IMR-90 (cell line): ENCODE data around the gene SFSWAP. TPM values are rescaled to one million over a fixed set of nuclear protein-coding genes. Genes with fewer than 3 reads are reported as not detected.
A peak's percentile ranks its signal among the peaks of the same experiment; 100 is the strongest.

Experiments
- ATAC-seq: fragments of 200-7000 bp; cut with Tn5 transposase; 2 replicates; pipeline ENCODE4 v1.9.1; 2020; ENCODE audit warnings: low read depth, mild to moderate bottlenecking, moderate library complexity
- BruUV-seq: library from RNA; stranded (reverse); fragments of 400-500 nt; replicated peaks from 2 replicates; lab custom pipeline; 2021; lab: Mats Ljungman, UMichigan
- CTCF ChIA-PET: fragments of 300-600 bp; formaldehyde crosslinking; extraction: SDS; loops from one replicate; lab custom pipeline; 2021; ENCODE audit warnings: antibody characterized with exemption; lab: Yijun Ruan, JAX
- POLR2A ChIA-PET: fragments of 300-600 bp; sonication (Branson Sonifier 250); formaldehyde crosslinking; loops from one replicate; lab custom pipeline; 2022; ENCODE audit warnings: antibody characterized with exemption; ENCODE audit not compliant: unreplicated experiment; lab: Charles Lee
- DNase-seq: peaks from one replicate; pipeline ENCODE4 v3.0.0; 2013
- H2AFZ ChIP-seq: replicated peaks from 2 replicates; pipeline ENCODE3; 2013; ENCODE audit warnings: low read length, mild to moderate bottlenecking; ENCODE audit not compliant: poor library complexity
- H2AK5ac ChIP-seq: 2 replicates; pipeline ENCODE4 v1.6.1; 2013; ENCODE audit warnings: low read depth, low read length, inconsistent platforms
- H2AK9ac ChIP-seq: replicated peaks from 2 replicates; pipeline ENCODE3; 2013; ENCODE audit warnings: mild to moderate bottlenecking, low read depth, low read length, moderate library complexity; ENCODE audit not compliant: poor library complexity
- H2BK120ac ChIP-seq: 2 replicates; pipeline ENCODE4 v1.6.1; 2013; ENCODE audit warnings: low read depth, low read length, inconsistent platforms
- H2BK15ac ChIP-seq: 3 replicates; pipeline ENCODE4 v1.6.1; 2013; ENCODE audit warnings: low read depth, low read length, inconsistent platforms
- H2BK20ac ChIP-seq: 2 replicates; pipeline ENCODE4 v1.6.1; 2013; ENCODE audit warnings: low read depth, mild to moderate bottlenecking, inconsistent platforms, low read length, moderate library complexity
- H2BK5ac ChIP-seq: 2 replicates; pipeline ENCODE4 v1.6.1; 2013; ENCODE audit warnings: mild to moderate bottlenecking, low read depth, low read length, inconsistent platforms; ENCODE audit not compliant: poor library complexity, severe bottlenecking
- H3K14ac ChIP-seq: replicated peaks from 2 replicates; pipeline ENCODE4 v1.6.1; 2013; ENCODE audit warnings: low read depth, low read length, inconsistent platforms
- H3K18ac ChIP-seq: 2 replicates; pipeline ENCODE4 v1.6.1; 2013; ENCODE audit warnings: low read depth, low read length, control low read depth
- H3K23ac ChIP-seq: 2 replicates; pipeline ENCODE4 v1.6.1; 2013; ENCODE audit warnings: low read depth, low read length, inconsistent platforms
- H3K27ac ChIP-seq: 2 replicates; pipeline ENCODE4 v1.5.1; 2013; ENCODE audit warnings: mild to moderate bottlenecking, control low read depth, low read length; ENCODE audit not compliant: insufficient read depth
- H3K27me3 ChIP-seq: 2 replicates; pipeline ENCODE4 v1.6.1; 2013; ENCODE audit warnings: low read length; ENCODE audit not compliant: control insufficient read depth, insufficient read depth
- H3K36me3 ChIP-seq: 2 replicates; pipeline ENCODE4 v1.6.1; 2013; ENCODE audit warnings: low read length, mixed read lengths; ENCODE audit not compliant: control insufficient read depth, insufficient read depth
- H3K4ac ChIP-seq: 2 replicates; pipeline ENCODE4 v1.6.1; 2013; ENCODE audit warnings: low read depth, low read length, inconsistent platforms
- H3K4me1 ChIP-seq: 2 replicates; pipeline ENCODE4 v1.6.1; 2013; ENCODE audit warnings: low read length, mixed read lengths; ENCODE audit not compliant: control insufficient read depth, insufficient read depth
- H3K4me2 ChIP-seq: 2 replicates; pipeline ENCODE4 v1.6.1; 2013; ENCODE audit warnings: low read depth, mild to moderate bottlenecking, control low read depth, low read length, moderate library complexity
- H3K4me3 ChIP-seq: 2 replicates; pipeline ENCODE4 v1.5.1; 2013; ENCODE audit warnings: low read depth, mild to moderate bottlenecking, control low read depth, low read length, moderate library complexity; ENCODE audit not compliant: insufficient read depth
- H3K56ac ChIP-seq: 2 replicates; pipeline ENCODE4 v1.6.1; 2013; ENCODE audit warnings: low read length, inconsistent platforms; ENCODE audit not compliant: insufficient read depth; ENCODE audit errors: extremely low read depth
- H3K79me1 ChIP-seq, 2 experiments: 2 replicates each; pipeline ENCODE4 v1.6.1; 2013; ENCODE audit warnings: low read length in 2 of 2, inconsistent platforms in 1 of 2, low read depth in 1 of 2
- H3K9ac ChIP-seq: 2 replicates; pipeline ENCODE4 v1.6.1; 2013; ENCODE audit warnings: low read depth, low read length, control low read depth
- H3K9me1 ChIP-seq: 2 replicates; pipeline ENCODE4 v1.6.1; 2013; ENCODE audit warnings: low read length, inconsistent platforms; ENCODE audit not compliant: insufficient read depth
- H3K9me3 ChIP-seq: 2 replicates; pipeline ENCODE4 v1.6.1; 2013; ENCODE audit warnings: low read length; ENCODE audit not compliant: control insufficient read depth, insufficient read depth
- H4K20me1 ChIP-seq: 2 replicates; pipeline ENCODE4 v1.6.1; 2013; ENCODE audit warnings: low read length, inconsistent platforms; ENCODE audit not compliant: insufficient read depth
- H4K5ac ChIP-seq: 2 replicates; pipeline ENCODE4 v1.6.1; 2013; ENCODE audit warnings: mild to moderate bottlenecking, low read depth, low read length, control low read depth
- H4K8ac ChIP-seq, 2 experiments: 2 replicates each; pipeline ENCODE4 v1.6.1; 2013; ENCODE audit warnings: low read depth in 2 of 2, low read length in 2 of 2, control low read depth in 1 of 2, inconsistent platforms in 1 of 2
- H4K91ac ChIP-seq: 2 replicates; pipeline ENCODE4 v1.6.1; 2013; ENCODE audit warnings: low read depth, low read length, inconsistent platforms; ENCODE audit not compliant: insufficient read depth
- BHLHE40 ChIP-seq: fragments of 150-350 bp; IDR thresholded peaks from 2 replicates; pipeline ENCODE4 v1.6.1; 2016; ENCODE audit warnings: mild to moderate bottlenecking, low read depth, low read length
- CHD1 ChIP-seq: IDR thresholded peaks from 2 replicates; pipeline ENCODE4 v1.6.1; 2012; ENCODE audit warnings: low read depth, low read length, improper control_type of control experiment
- MAFK ChIP-seq: IDR thresholded peaks from 2 replicates; pipeline ENCODE4 v1.6.1; 2012; ENCODE audit warnings: low read depth, low read length, improper control_type of control experiment
- MAZ ChIP-seq: IDR thresholded peaks from 2 replicates; pipeline ENCODE4 v1.6.1; 2012; ENCODE audit warnings: low read depth, mild to moderate bottlenecking, low read length, improper control_type of control experiment, moderate library complexity, borderline replicate concordance
- POLR2A ChIP-seq: IDR thresholded peaks from 2 replicates; pipeline ENCODE4 v1.6.1; 2012; ENCODE audit warnings: mild to moderate bottlenecking, low read depth, low read length
- RCOR1 ChIP-seq: IDR thresholded peaks from 2 replicates; pipeline ENCODE4 v1.6.1; 2012; ENCODE audit warnings: mild to moderate bottlenecking, low read length, improper control_type of control experiment; ENCODE audit not compliant: insufficient replicate concordance
- RFX5 ChIP-seq: IDR thresholded peaks from 2 replicates; pipeline ENCODE4 v1.8.0; 2012; ENCODE audit warnings: low read depth, mild to moderate bottlenecking, low read length, moderate library complexity
- WGBS, 2 experiments: methylation state at CpG; one replicate each; pipeline versions ENCODE4 v1.1.5 to v1.1.7; 2013; ENCODE audit warnings: missing lambda C conversion rate in 2 of 2; ENCODE audit not compliant: insufficient read length in 1 of 2; ENCODE audit errors: extremely low coverage in 2 of 2; 5-methylcytosine and 5-hydroxymethylcytosine counted together
- dilution Hi-C: fragments of 300-500 bp; cut with HindIII; formaldehyde crosslinking; loops from one replicate; pipeline ENCODE4 v1.14.3; 2018; ENCODE audit warnings: low sequenced_read_pairs; ENCODE audit not compliant: unreplicated experiment
- in situ Hi-C: fragments of 300-500 bp; cut with MboI; formaldehyde crosslinking; loops from 3 replicates; pipeline ENCODE4 v1.14.3; 2019; ENCODE audit warnings: low sequenced_read_pairs, inconsistent platforms, mixed read lengths
- intact Hi-C: fragments of 100-400 bp; cut with micrococcal nuclease; formaldehyde crosslinking; loops from 2 replicates; pipeline ENCODE4 v1.10.0; 2022
- polyA plus RNA-seq, 3 experiments: library from polyadenylated mRNA; depleted of rRNA; stranded (reverse); fragments of >200 nt; gene quantifications; 2 replicates each; pipeline ENCODE4 v1.2.3, GENCODE V29; 2012; ENCODE audit warnings: low replicate concordance in 1 of 3
- total RNA-seq: library from RNA; depleted of rRNA; stranded (reverse); fragments of >200 nt; gene quantifications from 2 replicates; pipeline ENCODE4 v1.2.3, GENCODE V29; 2012
- TF ChIP-seq, protein P1 (sequence below): conservative IDR thresholded peaks from 2 replicates; pipeline ENCODE4 v1.5.1; 2012; ENCODE audit warnings: mild to moderate bottlenecking, low read depth, low read length, improper control_type of control experiment
- TF ChIP-seq, protein P2 (sequence below): fragments of 150-350 bp; IDR thresholded peaks from 2 replicates; pipeline ENCODE4 v1.6.1; 2016; ENCODE audit warnings: low read depth, mild to moderate bottlenecking, low read length, moderate library complexity, borderline replicate concordance

The SFSWAP gene
- total and polyA plus RNA-seq, 2 of the 4 experiments (the other 2 are of a cell fraction), result 19.7 to 22.4 TPM

- Histone ChIP-seq H3K14ac (no peak overlapping the region), H4K20me1 (no peaks in the 10 kb centered on the region), H3K4me1 (peaks cover 4% of the 10 kb centered on the region; the same call in 1 of the 2 replicates), H3K27ac (no peak overlapping the region), H2AK9ac (no peak overlapping the region), H3K56ac (no peak overlapping the region), H3K9me1 (peaks cover 3% of the 10 kb centered on the region; the same call in 1 of the 2 replicates), H4K5ac (no peak overlapping the region), H3K9me3 (no peaks in the 10 kb centered on the region), H2BK120ac (no peak overlapping the region), H3K23ac (no peak overlapping the region), H3K4me3 (no peak overlapping the region), H3K4me2 (no peak overlapping the region), H3K36me3 (peaks cover 31% of the 10 kb centered on the region), H2BK5ac (no peak overlapping the region), H2AK5ac (no peak overlapping the region), H3K4ac (no peak overlapping the region), H3K18ac (no peak overlapping the region), H2BK20ac (no peak overlapping the region), H2BK15ac (no peak overlapping the region), H3K79me1 (peaks cover 0 to 2% of the 10 kb centered on the region in 2 experiments; a peak in 1 of 4 replicates), H2AFZ (peak overlapping the region; percentile 32), H3K27me3 (no peaks in the 10 kb centered on the region), H3K9ac (no peak overlapping the region), H4K8ac (no peak overlapping the region), H4K91ac (no peak overlapping the region)
- in situ Hi-C loops, result no loop called here
- DNase-seq (no peak), ATAC-seq (no peak)
- WGBS, 2 experiments, result 79% methylated on average over 15 of the region's 35 CpGs; no CpG with 5 or more reads in 1 of the 2 experiments
- dilution Hi-C loops, result no loop called here
- no TSS peak for BruUV-seq
- TF ChIP-seq RCOR1 (no peak), MAFK (no peak), POLR2A (no peak), BHLHE40 (no peak), CHD1 (no peak), RFX5 (no peak), MAZ (no peak)
- TF ChIP-seq, protein P1, sequence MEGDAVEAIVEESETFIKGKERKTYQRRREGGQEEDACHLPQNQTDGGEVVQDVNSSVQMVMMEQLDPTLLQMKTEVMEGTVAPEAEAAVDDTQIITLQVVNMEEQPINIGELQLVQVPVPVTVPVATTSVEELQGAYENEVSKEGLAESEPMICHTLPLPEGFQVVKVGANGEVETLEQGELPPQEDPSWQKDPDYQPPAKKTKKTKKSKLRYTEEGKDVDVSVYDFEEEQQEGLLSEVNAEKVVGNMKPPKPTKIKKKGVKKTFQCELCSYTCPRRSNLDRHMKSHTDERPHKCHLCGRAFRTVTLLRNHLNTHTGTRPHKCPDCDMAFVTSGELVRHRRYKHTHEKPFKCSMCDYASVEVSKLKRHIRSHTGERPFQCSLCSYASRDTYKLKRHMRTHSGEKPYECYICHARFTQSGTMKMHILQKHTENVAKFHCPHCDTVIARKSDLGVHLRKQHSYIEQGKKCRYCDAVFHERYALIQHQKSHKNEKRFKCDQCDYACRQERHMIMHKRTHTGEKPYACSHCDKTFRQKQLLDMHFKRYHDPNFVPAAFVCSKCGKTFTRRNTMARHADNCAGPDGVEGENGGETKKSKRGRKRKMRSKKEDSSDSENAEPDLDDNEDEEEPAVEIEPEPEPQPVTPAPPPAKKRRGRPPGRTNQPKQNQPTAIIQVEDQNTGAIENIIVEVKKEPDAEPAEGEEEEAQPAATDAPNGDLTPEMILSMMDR, result no peak
- TF ChIP-seq, protein P2, sequence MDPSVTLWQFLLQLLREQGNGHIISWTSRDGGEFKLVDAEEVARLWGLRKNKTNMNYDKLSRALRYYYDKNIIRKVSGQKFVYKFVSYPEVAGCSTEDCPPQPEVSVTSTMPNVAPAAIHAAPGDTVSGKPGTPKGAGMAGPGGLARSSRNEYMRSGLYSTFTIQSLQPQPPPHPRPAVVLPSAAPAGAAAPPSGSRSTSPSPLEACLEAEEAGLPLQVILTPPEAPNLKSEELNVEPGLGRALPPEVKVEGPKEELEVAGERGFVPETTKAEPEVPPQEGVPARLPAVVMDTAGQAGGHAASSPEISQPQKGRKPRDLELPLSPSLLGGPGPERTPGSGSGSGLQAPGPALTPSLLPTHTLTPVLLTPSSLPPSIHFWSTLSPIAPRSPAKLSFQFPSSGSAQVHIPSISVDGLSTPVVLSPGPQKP, result no peak
- POLR2A ChIA-PET, result no interaction called here
- intact Hi-C loops, result no loop called here
- CTCF ChIA-PET, result no interaction called here
Observed at GRCh38 chr12:131801254-131801866, 90.5 kb downstream of the SFSWAP start.
